ENCODE results near the gene CELSR3. TPM values are rescaled to one million over a fixed set of nuclear protein-coding genes. Genes with fewer than 3 reads are reported as not detected.

CELSR3 gene
- total RNA-seq, 1 experiment from 2014 or later, result 24.9 TPM

DNA sequence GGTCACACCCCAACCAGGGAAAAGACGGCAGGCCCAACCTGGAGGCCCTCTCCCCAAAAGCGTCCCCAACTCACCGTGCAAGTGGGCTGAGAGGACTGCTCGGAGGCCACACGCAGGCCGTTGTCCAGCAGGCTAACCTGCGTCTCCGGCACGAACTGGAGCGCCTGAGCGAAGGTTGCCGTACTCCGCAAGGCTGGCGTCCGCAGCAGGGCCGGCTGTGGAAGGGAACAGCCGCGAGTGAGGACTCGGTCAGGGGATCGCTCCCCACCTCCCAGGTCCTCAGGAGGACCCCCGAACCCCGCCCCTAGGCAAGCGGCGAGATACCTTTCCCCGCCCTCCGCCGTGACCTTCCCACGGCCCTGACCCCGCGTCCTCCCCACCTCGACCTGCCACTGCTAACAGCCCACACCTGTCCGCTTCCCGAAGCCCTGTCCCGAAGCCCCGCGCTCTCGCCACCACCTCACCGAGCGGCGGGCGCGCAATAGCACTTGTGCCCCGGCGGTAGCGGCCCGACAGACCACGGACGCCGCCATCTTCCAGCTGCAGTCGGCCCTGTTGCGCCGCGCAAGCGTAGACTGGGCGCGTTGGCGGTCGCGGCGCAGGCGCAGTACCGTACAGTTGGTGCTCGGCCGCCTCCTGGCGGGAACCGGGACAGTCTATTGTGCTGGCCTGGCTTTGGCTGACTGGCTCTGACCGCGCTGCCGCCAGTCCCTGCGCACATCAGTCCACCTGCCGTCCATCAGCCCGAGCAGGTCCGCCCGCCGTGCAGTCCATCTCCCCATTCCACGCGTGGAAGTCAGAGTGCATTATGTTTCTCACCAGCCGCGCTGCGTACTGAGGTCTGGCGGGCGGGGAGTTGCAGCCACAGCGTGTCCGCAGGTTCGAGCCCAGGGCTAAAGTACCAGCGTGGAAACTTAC, 53.3 kb downstream of the CELSR3 start, which contains the start of gene UQCRC1:
TSS of gene UQCRC1 (minus strand) at position 559 of the 918 bp plus-strand sequence. CDS start at position 533, 26 bp downstream.
- CTCF ChIA-PET, result interaction anchor here (1.0 kb wide), 1 partner anchor 26 kb away, joined by 3 read pairs; the partner anchor contains the start of gene SLC26A6
- peak; percentile 92 for DNase-seq
- BruUV-seq (replicated peaks), result no TSS peak
- Mint-ChIP-seq H3K4me3 (ENCODE audit: low read depth, unreplicated experiment) (peak within 1 kb of the TSS; percentile 98), H3K27ac (ENCODE audit: unreplicated experiment) (peak within 1 kb of the TSS; percentile 94), H3K27me3 (ENCODE audit: unreplicated experiment) (no peaks in the 10 kb centered on the region), H3K36me3 (ENCODE audit: insufficient read depth, unreplicated experiment) (peaks cover 38% of the 10 kb centered on the region), H3K9me3 (ENCODE audit: low read depth, unreplicated experiment) (no peaks in the 10 kb centered on the region), H3K4me1 (ENCODE audit: low read depth, unreplicated experiment) (no peaks in the 10 kb centered on the region)
- TF ChIP-seq, protein P1, sequence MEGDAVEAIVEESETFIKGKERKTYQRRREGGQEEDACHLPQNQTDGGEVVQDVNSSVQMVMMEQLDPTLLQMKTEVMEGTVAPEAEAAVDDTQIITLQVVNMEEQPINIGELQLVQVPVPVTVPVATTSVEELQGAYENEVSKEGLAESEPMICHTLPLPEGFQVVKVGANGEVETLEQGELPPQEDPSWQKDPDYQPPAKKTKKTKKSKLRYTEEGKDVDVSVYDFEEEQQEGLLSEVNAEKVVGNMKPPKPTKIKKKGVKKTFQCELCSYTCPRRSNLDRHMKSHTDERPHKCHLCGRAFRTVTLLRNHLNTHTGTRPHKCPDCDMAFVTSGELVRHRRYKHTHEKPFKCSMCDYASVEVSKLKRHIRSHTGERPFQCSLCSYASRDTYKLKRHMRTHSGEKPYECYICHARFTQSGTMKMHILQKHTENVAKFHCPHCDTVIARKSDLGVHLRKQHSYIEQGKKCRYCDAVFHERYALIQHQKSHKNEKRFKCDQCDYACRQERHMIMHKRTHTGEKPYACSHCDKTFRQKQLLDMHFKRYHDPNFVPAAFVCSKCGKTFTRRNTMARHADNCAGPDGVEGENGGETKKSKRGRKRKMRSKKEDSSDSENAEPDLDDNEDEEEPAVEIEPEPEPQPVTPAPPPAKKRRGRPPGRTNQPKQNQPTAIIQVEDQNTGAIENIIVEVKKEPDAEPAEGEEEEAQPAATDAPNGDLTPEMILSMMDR (IDR thresholded peaks at IDR 0.05; ENCODE audit: unreplicated experiment), result peak; percentile 35
- intact Hi-C loops (cut with micrococcal nuclease; ENCODE audit: unreplicated experiment), result no loop called here

DNA sequence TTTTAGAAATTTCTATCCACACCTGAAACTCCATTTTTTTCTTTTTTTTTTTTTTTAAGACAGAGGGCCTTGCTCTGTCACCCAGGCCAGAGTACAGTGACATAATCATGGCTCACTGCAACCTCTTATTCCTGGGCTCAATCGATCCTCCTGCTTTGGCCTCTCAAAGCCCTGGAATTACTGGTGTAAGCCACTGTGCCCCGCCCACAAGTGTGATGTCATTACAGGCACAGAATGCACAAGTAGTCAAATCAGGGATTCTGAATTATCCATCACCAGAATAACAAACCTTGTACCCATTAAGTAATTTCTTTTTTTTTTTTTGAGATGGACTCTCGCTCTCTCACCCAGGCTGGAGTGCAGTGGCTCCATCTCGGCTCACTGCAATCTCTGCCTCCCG, 55.2 kb downstream of the CELSR3 start:
- TF ChIP-seq, protein P1 (IDR thresholded peaks at IDR 0.05; ENCODE audit: unreplicated experiment), result no peak
- H3K4me1 Mint-ChIP-seq (ENCODE audit: low read depth, unreplicated experiment), result no peaks in the 10 kb centered on the region
- CTCF ChIA-PET, result interaction anchor here (0.6 kb wide), 1 partner anchor 300 kb away, joined by 6 read pairs; no protein-coding TSS in a partner anchor
- H3K4me3 Mint-ChIP-seq (ENCODE audit: low read depth, unreplicated experiment), result no peak overlapping the region
- H3K36me3 Mint-ChIP-seq (ENCODE audit: insufficient read depth, unreplicated experiment), result peaks cover 49% of the 10 kb centered on the region
- BruUV-seq (replicated peaks), result no TSS peak
- no peaks in the 10 kb centered on the region for H3K9me3 Mint-ChIP-seq (ENCODE audit: low read depth, unreplicated experiment)
- no peak for DNase-seq
- intact Hi-C loops (cut with micrococcal nuclease; ENCODE audit: unreplicated experiment), result no loop called here
- H3K27me3 Mint-ChIP-seq (ENCODE audit: unreplicated experiment), result no peaks in the 10 kb centered on the region
- no peak overlapping the region for H3K27ac Mint-ChIP-seq (ENCODE audit: unreplicated experiment)

GRCh38 chr3:48601622-48601994, 61.1 kb downstream of the CELSR3 start:
- Mint-ChIP-seq H3K36me3 (ENCODE audit: insufficient read depth, unreplicated experiment) (peaks cover 39% of the 10 kb centered on the region), H3K27me3 (ENCODE audit: unreplicated experiment) (no peaks in the 10 kb centered on the region), H3K4me3 (ENCODE audit: low read depth, unreplicated experiment) (no peak overlapping the region), H3K9me3 (ENCODE audit: low read depth, unreplicated experiment) (no peaks in the 10 kb centered on the region), H3K4me1 (ENCODE audit: low read depth, unreplicated experiment) (peaks cover 1% of the 10 kb centered on the region), H3K27ac (ENCODE audit: unreplicated experiment) (no peak overlapping the region)
- DNase-seq, result no peak
- intact Hi-C loops (cut with micrococcal nuclease; ENCODE audit: unreplicated experiment), result no loop called here
- TF ChIP-seq, protein P1 (IDR thresholded peaks at IDR 0.05; ENCODE audit: unreplicated experiment), result no peak
- CTCF ChIA-PET, result no interaction called here
- no TSS peak for BruUV-seq (replicated peaks)

- DNase-seq, result no peak
- no peaks in the 10 kb centered on the region for H3K9me3 Mint-ChIP-seq (ENCODE audit: low read depth, unreplicated experiment)
- H3K4me1 Mint-ChIP-seq (ENCODE audit: low read depth, unreplicated experiment), result peaks cover 8% of the 10 kb centered on the region
- H3K4me3 Mint-ChIP-seq (ENCODE audit: low read depth, unreplicated experiment), result no peak overlapping the region
- no peaks in the 10 kb centered on the region for H3K27me3 Mint-ChIP-seq (ENCODE audit: unreplicated experiment)
- intact Hi-C loops (cut with micrococcal nuclease; ENCODE audit: unreplicated experiment), result no loop called here
- CTCF ChIA-PET, result no interaction called here
- no peak overlapping the region for H3K27ac Mint-ChIP-seq (ENCODE audit: unreplicated experiment)
- BruUV-seq (replicated peaks), result TSS peak; percentile 11
- TF ChIP-seq, protein P1 (IDR thresholded peaks at IDR 0.05; ENCODE audit: unreplicated experiment), result no peak
- H3K36me3 Mint-ChIP-seq (ENCODE audit: insufficient read depth, unreplicated experiment), result peaks cover 42% of the 10 kb centered on the region
These were observed 61.7 kb downstream of the CELSR3 start for GRCh38 chr3:48600711-48601621.

Measured in Calu3 (cell line).